Lower lobe of right lung (tissue), 2 donors: ENCODE results near the gene CLRN2. TPM values are rescaled to one million over a fixed set of nuclear protein-coding genes. Genes with fewer than 3 reads are reported as not detected.

Experiments used
- ATAC-seq, 2 donors: fragments of 200-7000 bp; cut with Tn5 transposase; one replicate each; pipeline ENCODE4 v1.9.1; 2020 to 2022; ENCODE audit warnings: mild to moderate bottlenecking in 2 of 2, moderate library complexity in 2 of 2
- DNase-seq: peaks from one replicate; pipeline ENCODE4 v3.0.0-alpha.2; 2020
- H3K27ac ChIP-seq: fragments of 200-600 bp; one replicate; pipeline ENCODE4 v1.8.0; 2022
- H3K27me3 ChIP-seq: fragments of 200-600 bp; one replicate; pipeline ENCODE4 v1.8.0; 2022; ENCODE audit warnings: low read depth
- H3K36me3 ChIP-seq: fragments of 200-600 bp; one replicate; pipeline ENCODE4 v1.8.0; 2022; ENCODE audit warnings: mild to moderate bottlenecking
- H3K4me1 ChIP-seq: fragments of 200-600 bp; one replicate; pipeline ENCODE4 v1.8.0; 2022
- H3K4me3 ChIP-seq: fragments of 200-600 bp; one replicate; pipeline ENCODE4 v1.8.0; 2022; ENCODE audit warnings: mild to moderate bottlenecking
- H3K9me3 ChIP-seq: fragments of 200-600 bp; one replicate; pipeline ENCODE4 v1.8.0; 2022
- intact Hi-C: fragments of 100-400 bp; cut with DNase I; formaldehyde crosslinking; loops from one replicate; pipeline ENCODE4 v1.11.0; 2022
- total RNA-seq: library from RNA; stranded (reverse); fragmentation: NEBNext Ultra II Directional; extraction: Animal tissue kit (Norgen Biotek cat#: 25700); gene quantifications from one replicate; pipeline ENCODE4 v1.2.1, GENCODE V29; 2021
- TF ChIP-seq, protein P1 (sequence below): fragments of 200-600 bp; IDR thresholded peaks from one replicate; pipeline ENCODE4 v1.8.0; 2022; ENCODE audit warnings: antibody characterized with exemption, mild to moderate bottlenecking
- donor health status: DM: no; HTN: yes; CAD: no; lungs with severe emphysema.

The CLRN2 gene
- total RNA-seq, 1 donor from 2014 or later = not detected

DNA sequence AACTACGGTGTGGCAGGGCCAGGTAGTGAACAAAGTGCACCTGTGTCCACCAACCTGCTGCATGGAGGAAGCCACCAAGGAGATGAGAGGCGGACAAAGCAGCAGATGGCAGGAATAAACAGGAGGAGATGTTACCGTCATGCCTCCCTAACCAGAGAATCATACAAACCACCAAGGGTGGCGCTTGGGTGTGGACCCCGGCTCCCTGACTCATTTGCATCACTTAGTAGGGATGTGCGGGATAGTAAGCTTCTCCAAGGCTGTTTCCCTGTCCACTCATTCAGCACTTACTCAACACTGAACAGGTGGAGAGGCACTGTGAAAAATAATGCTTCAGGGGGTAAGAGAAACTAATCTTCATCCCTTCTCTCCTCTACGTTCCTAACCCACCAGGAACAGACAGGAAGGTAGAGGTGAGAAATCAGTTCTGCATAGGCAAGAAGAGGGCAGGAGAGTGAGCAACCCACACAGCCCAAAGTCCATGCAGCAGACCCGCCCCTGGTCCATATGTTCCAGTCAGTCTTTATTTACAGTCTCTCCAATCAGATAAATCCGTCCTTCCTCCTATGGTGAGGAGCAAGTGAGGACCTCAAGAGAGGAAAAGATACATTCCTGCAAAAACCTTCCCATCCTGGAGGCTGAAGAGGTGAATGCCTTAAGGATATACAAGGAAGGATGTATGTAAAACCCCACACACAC lies 37.0 kb upstream of the CLRN2 start:
- H3K9me3 ChIP-seq = peaks cover 9% of the 10 kb centered on the region
- no peaks in the 10 kb centered on the region for H3K36me3 ChIP-seq
- no peak overlapping the region for H3K4me3 ChIP-seq
- H3K27me3 ChIP-seq = no peaks in the 10 kb centered on the region
- H3K27ac ChIP-seq = no peak overlapping the region
- TF ChIP-seq, protein P1, sequence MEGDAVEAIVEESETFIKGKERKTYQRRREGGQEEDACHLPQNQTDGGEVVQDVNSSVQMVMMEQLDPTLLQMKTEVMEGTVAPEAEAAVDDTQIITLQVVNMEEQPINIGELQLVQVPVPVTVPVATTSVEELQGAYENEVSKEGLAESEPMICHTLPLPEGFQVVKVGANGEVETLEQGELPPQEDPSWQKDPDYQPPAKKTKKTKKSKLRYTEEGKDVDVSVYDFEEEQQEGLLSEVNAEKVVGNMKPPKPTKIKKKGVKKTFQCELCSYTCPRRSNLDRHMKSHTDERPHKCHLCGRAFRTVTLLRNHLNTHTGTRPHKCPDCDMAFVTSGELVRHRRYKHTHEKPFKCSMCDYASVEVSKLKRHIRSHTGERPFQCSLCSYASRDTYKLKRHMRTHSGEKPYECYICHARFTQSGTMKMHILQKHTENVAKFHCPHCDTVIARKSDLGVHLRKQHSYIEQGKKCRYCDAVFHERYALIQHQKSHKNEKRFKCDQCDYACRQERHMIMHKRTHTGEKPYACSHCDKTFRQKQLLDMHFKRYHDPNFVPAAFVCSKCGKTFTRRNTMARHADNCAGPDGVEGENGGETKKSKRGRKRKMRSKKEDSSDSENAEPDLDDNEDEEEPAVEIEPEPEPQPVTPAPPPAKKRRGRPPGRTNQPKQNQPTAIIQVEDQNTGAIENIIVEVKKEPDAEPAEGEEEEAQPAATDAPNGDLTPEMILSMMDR = no peak
- intact Hi-C loops = no loop called here
- ATAC-seq (no peak), DNase-seq (no peak)
- no peaks in the 10 kb centered on the region for H3K4me1 ChIP-seq

DNA sequence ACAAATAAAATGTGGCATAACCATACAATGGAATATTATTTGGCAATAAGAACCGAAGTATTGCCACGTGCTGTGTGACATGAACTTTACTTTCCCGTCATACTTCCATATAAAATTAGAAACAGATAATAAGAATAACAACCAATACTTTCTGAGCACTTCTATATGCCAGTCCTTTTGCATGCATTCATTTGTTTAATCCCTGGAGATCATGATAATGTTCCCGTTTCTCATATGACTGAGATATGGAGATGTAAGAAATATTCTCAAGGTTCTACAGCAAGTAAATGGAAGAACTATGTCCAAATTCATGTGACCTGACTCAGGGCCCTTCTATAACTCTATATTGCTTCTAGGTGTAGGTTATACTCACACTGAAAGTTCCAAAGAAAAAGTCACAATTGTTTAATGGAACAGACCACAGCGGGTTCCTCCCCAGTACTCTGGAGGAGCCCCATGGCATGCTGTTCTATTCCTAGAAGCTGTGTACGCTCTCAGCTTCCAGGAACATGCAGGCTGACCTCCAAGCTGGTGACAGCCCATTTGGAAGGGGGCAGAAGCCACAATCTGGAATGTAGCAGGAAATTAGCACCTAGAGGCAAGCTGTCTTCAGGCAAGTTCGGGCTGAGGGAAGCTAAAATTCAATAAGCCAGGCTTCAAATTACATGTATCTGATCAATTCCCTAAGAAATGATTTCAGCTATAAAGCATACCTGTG lies 34.6 kb upstream of the CLRN2 start:
- intact Hi-C loops = no loop called here
- TF ChIP-seq, protein P1 = no peak

DNA sequence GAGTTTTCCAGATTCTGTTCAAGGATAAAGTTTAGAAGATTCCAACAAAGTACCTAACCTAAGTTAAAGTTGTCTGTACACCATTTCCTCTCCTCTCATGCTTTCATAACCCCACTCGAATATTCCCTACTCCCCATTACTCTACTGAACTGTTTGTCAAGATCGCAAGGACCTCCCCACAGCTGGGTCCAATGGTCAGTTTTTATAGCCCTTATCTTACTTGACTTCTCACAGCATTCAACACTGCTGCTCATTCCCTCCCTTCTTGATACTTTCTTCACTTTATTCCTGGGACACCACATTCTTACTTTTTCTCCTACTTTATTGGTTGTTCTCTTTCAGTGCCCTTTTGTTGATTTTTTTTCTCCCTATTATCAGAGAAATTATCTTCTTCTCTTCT lies 34.0 kb upstream of the CLRN2 start:
- intact Hi-C loops = no loop called here
- Histone ChIP-seq H3K27me3 (no peaks in the 10 kb centered on the region), H3K9me3 (peaks cover 9% of the 10 kb centered on the region), H3K27ac (no peak overlapping the region), H3K4me1 (no peaks in the 10 kb centered on the region), H3K4me3 (no peak overlapping the region), H3K36me3 (peaks cover 15% of the 10 kb centered on the region)
- DNase-seq = no peak
- ATAC-seq = no peak
- TF ChIP-seq, protein P1 = no peak

More for the DNA sequence above, 34.6 kb upstream of the CLRN2 start:
- peaks cover 9% of the 10 kb centered on the region for H3K36me3 ChIP-seq
- no peaks in the 10 kb centered on the region for H3K27me3 ChIP-seq
- peaks cover 9% of the 10 kb centered on the region for H3K9me3 ChIP-seq
- no peak overlapping the region for H3K27ac ChIP-seq
- ATAC-seq = no peak
- DNase-seq = no peak
- no peaks in the 10 kb centered on the region for H3K4me1 ChIP-seq
- no peak overlapping the region for H3K4me3 ChIP-seq

DNA sequence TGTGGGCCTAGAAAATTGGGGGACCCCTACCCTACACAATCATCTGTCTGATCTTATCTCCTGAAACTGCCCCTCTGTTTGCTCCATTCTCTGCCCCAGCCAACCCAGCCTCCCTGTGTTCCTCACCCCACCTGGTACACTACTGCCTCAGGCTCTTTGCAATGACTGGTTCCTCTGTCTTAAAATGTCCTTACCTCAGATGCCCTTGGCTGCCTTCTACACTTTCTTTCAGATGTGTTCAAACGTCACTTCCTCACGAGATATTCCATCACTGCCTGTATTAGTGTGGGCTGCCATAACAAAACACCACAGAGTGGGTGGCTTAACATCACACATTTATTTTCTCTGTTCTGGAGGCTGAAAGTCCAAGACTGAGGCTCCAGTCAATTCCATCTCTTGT lies 32.2 kb upstream of the CLRN2 start:
- TF ChIP-seq, protein P1 = no peak

DNA sequence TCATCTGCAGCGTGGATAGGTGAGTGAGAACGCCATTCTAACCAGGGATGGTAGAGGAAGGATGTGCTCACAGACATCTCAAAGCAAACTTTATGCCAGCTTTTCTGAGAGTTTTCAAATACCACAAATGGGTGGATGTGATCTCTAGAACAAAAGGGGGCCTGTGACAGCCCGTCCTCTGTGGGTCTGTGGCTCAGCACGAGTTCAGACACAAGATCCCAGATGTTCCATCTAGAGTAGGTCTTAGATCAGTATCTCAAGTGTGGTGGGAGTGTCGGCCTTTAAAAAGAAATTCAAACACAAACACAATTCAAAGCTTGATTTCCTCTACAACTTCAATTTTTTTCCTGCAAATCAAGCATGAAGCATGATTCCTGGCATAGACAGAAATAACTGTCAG lies 25.8 kb upstream of the CLRN2 start:
- TF ChIP-seq, protein P1 = no peak
- Histone ChIP-seq H3K36me3 (peaks cover 82% of the 10 kb centered on the region), H3K27me3 (no peaks in the 10 kb centered on the region), H3K4me1 (peaks cover 11% of the 10 kb centered on the region), H3K9me3 (no peaks in the 10 kb centered on the region), H3K4me3 (no peak overlapping the region), H3K27ac (no peak overlapping the region)
- intact Hi-C loops = no loop called here
- ATAC-seq = no peak
- no peak for DNase-seq

More for the DNA sequence above, 32.2 kb upstream of the CLRN2 start:
- Histone ChIP-seq H3K4me1 (no peaks in the 10 kb centered on the region), H3K36me3 (peaks cover 33% of the 10 kb centered on the region), H3K27ac (no peak overlapping the region), H3K4me3 (no peak overlapping the region), H3K27me3 (no peaks in the 10 kb centered on the region), H3K9me3 (peaks cover 9% of the 10 kb centered on the region)
- DNase-seq (no peak), ATAC-seq (no peak)
- intact Hi-C loops = no loop called here
